ENCODE results near the gene ZNF33B. TPM values are rescaled to one million over a fixed set of nuclear protein-coding genes. Genes with fewer than 3 reads are reported as not detected.

Gene ZNF33B
- total and polyA plus RNA-seq, 7 donors = 2.2 to 10.6 (median 5.1) TPM

DNA sequence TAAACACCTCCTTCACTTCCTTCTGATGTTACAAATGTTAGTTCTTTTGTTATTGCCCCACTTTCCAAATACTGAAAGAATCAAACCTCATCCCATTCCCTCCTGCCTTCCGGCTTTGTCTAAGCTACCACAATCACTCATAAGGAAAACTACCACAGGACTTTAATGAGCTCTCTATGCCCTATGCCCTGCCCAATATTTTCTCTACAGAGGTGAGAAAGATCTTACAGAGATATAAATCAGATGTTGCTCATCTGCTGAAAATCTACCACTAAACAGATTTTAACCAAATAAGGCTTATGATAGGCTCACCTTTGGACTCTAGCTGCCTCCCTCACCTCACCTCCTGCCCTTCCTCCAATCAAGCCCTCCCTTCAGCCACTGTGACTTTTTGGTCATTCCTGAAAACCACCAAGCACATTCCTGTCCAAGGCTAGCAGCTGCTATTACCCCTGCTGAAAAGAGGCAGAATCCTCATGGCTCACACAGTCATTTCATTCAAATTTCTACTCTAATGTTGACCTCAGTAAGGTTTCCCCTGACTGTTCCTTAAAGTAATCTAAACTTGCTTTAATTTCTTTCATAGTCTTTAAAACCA is 7.7 kb downstream of the ZNF33B start:
- DNase-seq = no peak
- peaks cover 0 to 72% of the 10 kb centered on the region in 2 donors for H3K36me3 ChIP-seq (ENCODE audit: insufficient read depth in 1 of 2, low read depth in 1 of 2)
- ATAC-seq = no peak
- intact Hi-C loops (cut with DNase I) = no loop called here
- H3K4me1 ChIP-seq = no peaks in the 10 kb centered on the region
- H3K9me3 ChIP-seq = no peaks in the 10 kb centered on the region
- H3K4me3 ChIP-seq = no peak overlapping the region
- TF ChIP-seq, protein P1, sequence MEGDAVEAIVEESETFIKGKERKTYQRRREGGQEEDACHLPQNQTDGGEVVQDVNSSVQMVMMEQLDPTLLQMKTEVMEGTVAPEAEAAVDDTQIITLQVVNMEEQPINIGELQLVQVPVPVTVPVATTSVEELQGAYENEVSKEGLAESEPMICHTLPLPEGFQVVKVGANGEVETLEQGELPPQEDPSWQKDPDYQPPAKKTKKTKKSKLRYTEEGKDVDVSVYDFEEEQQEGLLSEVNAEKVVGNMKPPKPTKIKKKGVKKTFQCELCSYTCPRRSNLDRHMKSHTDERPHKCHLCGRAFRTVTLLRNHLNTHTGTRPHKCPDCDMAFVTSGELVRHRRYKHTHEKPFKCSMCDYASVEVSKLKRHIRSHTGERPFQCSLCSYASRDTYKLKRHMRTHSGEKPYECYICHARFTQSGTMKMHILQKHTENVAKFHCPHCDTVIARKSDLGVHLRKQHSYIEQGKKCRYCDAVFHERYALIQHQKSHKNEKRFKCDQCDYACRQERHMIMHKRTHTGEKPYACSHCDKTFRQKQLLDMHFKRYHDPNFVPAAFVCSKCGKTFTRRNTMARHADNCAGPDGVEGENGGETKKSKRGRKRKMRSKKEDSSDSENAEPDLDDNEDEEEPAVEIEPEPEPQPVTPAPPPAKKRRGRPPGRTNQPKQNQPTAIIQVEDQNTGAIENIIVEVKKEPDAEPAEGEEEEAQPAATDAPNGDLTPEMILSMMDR (IDR thresholded peaks at IDR 0.05) = no peak
- no peak overlapping the region for H3K27ac ChIP-seq
- WGBS, 3 donors = 62 to 100% (median 97%) methylated on average over 1 of the region's 1 CpG
- H3K27me3 ChIP-seq (ENCODE audit: insufficient read depth in 3 of 3, low read length in 2 of 3) = no peaks in the 10 kb centered on the region

DNA sequence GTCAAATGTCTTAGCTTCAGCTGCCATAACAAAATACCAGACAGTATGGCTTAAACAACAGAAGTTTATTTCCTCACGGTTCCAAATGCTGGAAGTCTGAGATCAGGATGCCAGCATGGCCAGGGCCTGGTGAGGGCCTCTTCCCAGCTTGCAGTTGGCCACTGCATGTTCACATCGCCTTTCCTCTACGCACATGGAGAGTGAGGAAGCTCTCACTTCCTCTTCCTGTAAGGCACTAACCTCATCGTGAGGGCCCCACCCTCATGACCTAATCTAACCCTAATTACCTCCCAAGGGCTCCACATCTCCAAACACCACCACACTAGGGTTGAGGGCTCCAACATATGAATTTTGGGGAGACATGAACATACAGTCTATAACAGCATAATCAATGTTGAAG is 14.4 kb downstream of the ZNF33B start:
- Histone ChIP-seq H3K27me3 (ENCODE audit: insufficient read depth in 3 of 3, low read length in 2 of 3) (no peaks in the 10 kb centered on the region), H3K36me3 (ENCODE audit: insufficient read depth in 1 of 2, low read depth in 1 of 2) (peaks cover 0 to 52% of the 10 kb centered on the region in 2 donors), H3K9me3 (no peaks in the 10 kb centered on the region), H3K4me1 (no peaks in the 10 kb centered on the region), H3K4me3 (no peak overlapping the region), H3K27ac (no peak overlapping the region)
- WGBS, 3 donors = 75 to 77% (median 76%) methylated on average over 4 of the region's 4 CpGs
- ATAC-seq (no peak), DNase-seq (no peak)
- intact Hi-C loops (cut with DNase I) = no loop called here
- TF ChIP-seq, protein P1 (IDR thresholded peaks at IDR 0.05) = no peak

DNA sequence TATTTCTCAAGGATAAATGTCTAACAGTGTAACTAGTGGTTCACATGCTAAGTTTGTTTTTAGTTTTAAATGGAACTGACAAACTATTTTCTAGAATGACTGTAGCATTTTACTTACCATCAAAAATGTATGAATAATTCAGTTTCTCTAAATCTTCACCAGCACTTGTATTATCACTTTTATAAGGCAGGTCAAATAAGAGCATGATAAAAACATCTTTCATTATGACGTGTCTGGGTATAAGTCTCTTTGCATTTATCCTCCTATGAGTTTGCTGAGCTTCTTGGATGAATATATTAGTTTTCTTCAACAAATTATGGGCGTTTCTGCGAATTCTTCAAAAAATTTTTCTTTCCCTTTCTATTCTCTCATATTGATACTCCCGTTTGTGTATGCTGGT is 19.9 kb downstream of the ZNF33B start:
- H3K27ac ChIP-seq = no peak overlapping the region
- TF ChIP-seq, protein P1 (IDR thresholded peaks at IDR 0.05) = no peak
- H3K4me3 ChIP-seq = no peak overlapping the region
- intact Hi-C loops (cut with DNase I) = no loop called here
- no peaks in the 10 kb centered on the region for H3K9me3 ChIP-seq
- DNase-seq = no peak
- peaks cover 0 to 33% of the 10 kb centered on the region in 2 donors for H3K36me3 ChIP-seq (ENCODE audit: insufficient read depth in 1 of 2, low read depth in 1 of 2)
- 96 to 97% (median 97%) methylated on average over 4 of the region's 4 CpGs for WGBS, 3 donors
- ATAC-seq = no peak
- no peaks in the 10 kb centered on the region for H3K27me3 ChIP-seq (ENCODE audit: insufficient read depth in 3 of 3, low read length in 2 of 3)
- H3K4me1 ChIP-seq = no peaks in the 10 kb centered on the region

DNA sequence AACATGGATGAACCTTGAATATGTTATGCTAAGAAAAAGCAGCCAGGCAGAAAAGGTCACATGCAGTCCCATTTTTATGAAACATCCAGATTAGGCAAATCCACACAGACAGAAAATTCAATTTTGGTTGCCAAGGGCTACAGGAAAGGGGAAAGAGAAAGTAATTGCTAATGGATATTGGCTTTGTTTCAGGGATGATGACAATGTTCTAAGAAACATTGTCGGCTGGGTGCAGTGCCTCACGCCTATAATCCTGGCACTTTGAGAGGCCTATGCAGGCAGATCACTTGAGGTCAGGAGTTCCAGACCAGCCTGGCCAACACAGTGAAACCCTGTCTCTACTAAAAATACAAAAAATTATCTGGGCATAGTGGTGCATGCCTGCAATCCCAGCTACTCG is 23.0 kb downstream of the ZNF33B start:
- ATAC-seq = no peak
- H3K36me3 ChIP-seq (ENCODE audit: insufficient read depth in 1 of 2, low read depth in 1 of 2) = peaks cover 0 to 32% of the 10 kb centered on the region in 2 donors
- TF ChIP-seq, protein P1 (IDR thresholded peaks at IDR 0.05) = no peak
- no peaks in the 10 kb centered on the region for H3K9me3 ChIP-seq
- H3K27me3 ChIP-seq (ENCODE audit: insufficient read depth in 3 of 3, low read length in 2 of 3) = no peaks in the 10 kb centered on the region
- DNase-seq = no peak
- 49 to 67% (median 57%) methylated on average over 3 of the region's 3 CpGs for WGBS, 3 donors
- H3K4me1 ChIP-seq = no peaks in the 10 kb centered on the region
- no peak overlapping the region for H3K27ac ChIP-seq
- intact Hi-C loops (cut with DNase I) = no loop called here
- no peak overlapping the region for H3K4me3 ChIP-seq

DNA sequence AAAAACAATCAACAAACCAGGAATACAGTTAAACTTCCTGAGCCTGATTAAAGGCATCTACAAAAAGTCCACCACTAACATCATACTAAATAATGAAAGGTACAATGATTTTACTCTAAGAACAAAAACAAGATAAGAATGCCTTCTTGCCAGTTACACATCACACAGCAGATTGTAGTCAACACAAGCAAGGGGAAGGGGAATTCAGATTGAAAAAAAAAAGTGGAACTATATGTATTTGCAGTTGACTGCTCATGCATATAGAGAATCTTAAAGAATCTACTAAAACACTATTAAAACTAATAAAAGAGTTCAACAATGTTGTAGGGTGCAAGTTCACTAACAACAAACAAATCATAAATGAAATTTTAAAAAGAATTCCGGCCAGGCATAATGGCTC is 28.5 kb downstream of the ZNF33B start:
- H3K27ac ChIP-seq = no peak overlapping the region
- H3K27me3 ChIP-seq (ENCODE audit: insufficient read depth in 3 of 3, low read length in 2 of 3) = no peaks in the 10 kb centered on the region
- no peaks in the 10 kb centered on the region for H3K9me3 ChIP-seq
- DNase-seq (no peak), ATAC-seq (no peak)
- TF ChIP-seq, protein P1 (IDR thresholded peaks at IDR 0.05) = no peak
- intact Hi-C loops (cut with DNase I) = no loop called here
- peaks cover 0 to 21% of the 10 kb centered on the region in 2 donors for H3K36me3 ChIP-seq (ENCODE audit: insufficient read depth in 1 of 2, low read depth in 1 of 2)
- WGBS, 3 donors = 91 to 94% (median 91%) methylated on average over 1 of the region's 1 CpG
- no peaks in the 10 kb centered on the region for H3K4me1 ChIP-seq
- no peak overlapping the region for H3K4me3 ChIP-seq
